Neural crest cell (in vitro differentiated cells): ENCODE results near the gene B3GALT2. TPM values are rescaled to one million over a fixed set of nuclear protein-coding genes. Genes with fewer than 3 reads are reported as not detected.

Source experiments
- DNase-seq: peaks from one replicate; pipeline ENCODE4 v3.0.0; 2021; ENCODE audit warnings: low read depth, mixed read lengths, low spot score
- H3K27ac Mint-ChIP-seq: one replicate; pipeline ENCODE4 v1.8.0; 2021; ENCODE audit warnings: mild to moderate bottlenecking, mixed read lengths; ENCODE audit not compliant: unreplicated experiment
- H3K27me3 Mint-ChIP-seq: 2 replicates; pipeline ENCODE4 v1.8.0; 2021; ENCODE audit warnings: low read depth, mild to moderate bottlenecking, mixed read lengths
- H3K36me3 Mint-ChIP-seq: 2 replicates; pipeline ENCODE4 v1.8.0; 2021; ENCODE audit warnings: low read depth, mild to moderate bottlenecking, mixed read lengths
- H3K4me1 Mint-ChIP-seq: 2 replicates; pipeline ENCODE4 v1.8.0; 2021; ENCODE audit warnings: mixed read lengths
- H3K4me3 Mint-ChIP-seq: one replicate; pipeline ENCODE4 v1.8.0; 2021; ENCODE audit warnings: mild to moderate bottlenecking, mixed read lengths
- H3K9me3 Mint-ChIP-seq: 2 replicates; pipeline ENCODE4 v1.8.0; 2021; ENCODE audit warnings: mixed read lengths
- total RNA-seq: library from RNA; stranded (reverse); gene quantifications from 2 replicates; pipeline ENCODE4 v1.2.1, GENCODE V29; 2021
- TF ChIP-seq, protein P1 (sequence below): fragments of 200-600 bp; sonication (generic); conservative IDR thresholded peaks from 2 replicates; pipeline ENCODE4 v1.5.0; 2021; ENCODE audit warnings: antibody characterized with exemption, mild to moderate bottlenecking

Gene B3GALT2
- total RNA-seq, 1 donor from 2014 or later: 0.84 TPM

DNA sequence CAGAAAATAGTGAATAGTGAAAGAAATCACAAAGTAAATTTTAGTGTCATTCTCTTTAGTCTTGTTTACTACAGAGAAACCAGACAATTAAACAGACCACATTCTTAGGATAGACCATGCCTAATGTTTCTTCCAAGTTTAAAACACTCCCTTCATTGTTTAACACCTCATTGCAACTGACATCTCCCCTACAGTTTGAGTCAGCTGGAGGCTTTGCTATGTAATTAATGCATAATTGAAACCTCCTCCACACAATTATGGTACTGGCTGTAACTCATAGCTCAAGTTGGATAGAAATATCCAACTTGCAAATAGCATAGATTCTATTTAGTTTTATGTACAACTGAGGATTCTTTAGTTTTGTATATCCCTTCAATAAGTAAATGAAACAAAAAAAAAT, 35.2 kb upstream of the B3GALT2 start:
- TF ChIP-seq, protein P1, sequence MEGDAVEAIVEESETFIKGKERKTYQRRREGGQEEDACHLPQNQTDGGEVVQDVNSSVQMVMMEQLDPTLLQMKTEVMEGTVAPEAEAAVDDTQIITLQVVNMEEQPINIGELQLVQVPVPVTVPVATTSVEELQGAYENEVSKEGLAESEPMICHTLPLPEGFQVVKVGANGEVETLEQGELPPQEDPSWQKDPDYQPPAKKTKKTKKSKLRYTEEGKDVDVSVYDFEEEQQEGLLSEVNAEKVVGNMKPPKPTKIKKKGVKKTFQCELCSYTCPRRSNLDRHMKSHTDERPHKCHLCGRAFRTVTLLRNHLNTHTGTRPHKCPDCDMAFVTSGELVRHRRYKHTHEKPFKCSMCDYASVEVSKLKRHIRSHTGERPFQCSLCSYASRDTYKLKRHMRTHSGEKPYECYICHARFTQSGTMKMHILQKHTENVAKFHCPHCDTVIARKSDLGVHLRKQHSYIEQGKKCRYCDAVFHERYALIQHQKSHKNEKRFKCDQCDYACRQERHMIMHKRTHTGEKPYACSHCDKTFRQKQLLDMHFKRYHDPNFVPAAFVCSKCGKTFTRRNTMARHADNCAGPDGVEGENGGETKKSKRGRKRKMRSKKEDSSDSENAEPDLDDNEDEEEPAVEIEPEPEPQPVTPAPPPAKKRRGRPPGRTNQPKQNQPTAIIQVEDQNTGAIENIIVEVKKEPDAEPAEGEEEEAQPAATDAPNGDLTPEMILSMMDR: no peak
- no peak for DNase-seq
- Mint-ChIP-seq H3K4me3 (no peak overlapping the region), H3K27me3 (no peaks in the 10 kb centered on the region), H3K9me3 (peaks cover 20% of the 10 kb centered on the region), H3K36me3 (peaks cover 52% of the 10 kb centered on the region), H3K27ac (no peak overlapping the region), H3K4me1 (peaks cover 24% of the 10 kb centered on the region)

DNA sequence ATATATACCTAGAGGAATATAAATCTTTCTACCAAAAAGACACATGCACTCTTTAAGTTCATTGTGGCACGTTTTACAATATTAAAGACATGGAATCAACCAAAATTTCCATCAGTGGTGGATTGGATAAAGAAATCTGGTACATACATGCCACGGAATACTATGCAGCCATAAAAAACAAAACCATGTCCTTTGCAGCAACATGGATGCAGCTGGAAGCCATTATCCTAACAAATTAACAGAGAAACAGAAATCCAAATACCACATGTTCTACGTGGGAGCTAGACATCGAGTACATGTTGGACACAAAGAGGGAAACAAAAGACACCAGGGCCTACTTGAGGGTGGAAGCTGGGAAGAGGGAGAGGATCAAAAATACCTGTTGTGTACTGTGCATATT, 33.0 kb upstream of the B3GALT2 start:
- H3K27me3 Mint-ChIP-seq: no peaks in the 10 kb centered on the region
- H3K27ac Mint-ChIP-seq: no peak overlapping the region
- H3K4me3 Mint-ChIP-seq: no peak overlapping the region
- TF ChIP-seq, protein P1: no peak
- peaks cover 29% of the 10 kb centered on the region for H3K4me1 Mint-ChIP-seq
- no peak for DNase-seq
- H3K36me3 Mint-ChIP-seq: peaks cover 51% of the 10 kb centered on the region
- peaks cover 11% of the 10 kb centered on the region for H3K9me3 Mint-ChIP-seq

DNA sequence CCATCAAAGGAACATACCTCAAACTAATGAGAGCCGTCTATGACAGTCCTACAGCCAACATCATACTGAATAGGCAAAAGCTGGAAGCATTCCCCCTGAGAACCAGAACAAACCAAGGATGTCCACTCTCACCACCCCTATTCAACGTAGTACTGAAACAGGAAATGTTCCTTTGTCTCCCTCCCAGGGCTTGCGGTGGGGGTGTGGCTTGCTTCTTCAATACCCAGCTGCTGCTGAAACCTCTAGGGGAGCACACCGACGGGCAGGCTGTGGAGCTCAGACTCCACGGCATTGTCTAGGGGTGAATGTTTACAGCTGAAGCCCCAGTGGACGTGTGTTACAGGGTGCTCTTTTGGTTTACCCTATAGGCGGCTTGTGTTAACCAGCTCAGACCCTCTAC, 30.5 kb upstream of the B3GALT2 start:
- Mint-ChIP-seq H3K9me3 (peaks cover 15% of the 10 kb centered on the region), H3K27me3 (no peaks in the 10 kb centered on the region), H3K4me3 (no peak overlapping the region), H3K27ac (no peak overlapping the region), H3K36me3 (peaks cover 57% of the 10 kb centered on the region), H3K4me1 (peaks cover 20% of the 10 kb centered on the region)
- no peak for DNase-seq
- TF ChIP-seq, protein P1: no peak

DNA sequence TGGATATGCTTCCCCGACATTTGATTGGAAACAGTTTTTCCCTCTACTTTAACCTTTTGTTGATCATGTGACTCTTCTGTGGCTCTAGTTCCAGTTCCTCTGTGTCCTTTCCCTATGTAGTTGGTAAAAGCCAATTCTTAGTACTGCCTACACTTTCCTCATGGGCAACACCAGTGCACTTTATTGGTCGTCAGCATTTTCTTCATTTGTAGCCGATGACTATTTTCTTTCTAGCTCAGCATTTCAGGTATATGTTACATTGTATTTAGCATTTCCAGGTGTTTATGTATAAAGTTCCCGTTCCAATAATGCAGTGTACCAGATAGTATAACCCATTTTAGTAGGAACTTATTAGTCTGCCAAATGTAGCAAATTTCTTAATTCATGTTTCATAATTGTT, 27.6 kb upstream of the B3GALT2 start:
- DNase-seq: no peak
- peaks cover 67% of the 10 kb centered on the region for H3K36me3 Mint-ChIP-seq
- H3K4me3 Mint-ChIP-seq: no peak overlapping the region
- H3K9me3 Mint-ChIP-seq: peaks cover 26% of the 10 kb centered on the region
- TF ChIP-seq, protein P1: no peak
- H3K27ac Mint-ChIP-seq: no peak overlapping the region
- H3K4me1 Mint-ChIP-seq: peaks cover 22% of the 10 kb centered on the region
- no peaks in the 10 kb centered on the region for H3K27me3 Mint-ChIP-seq

DNA sequence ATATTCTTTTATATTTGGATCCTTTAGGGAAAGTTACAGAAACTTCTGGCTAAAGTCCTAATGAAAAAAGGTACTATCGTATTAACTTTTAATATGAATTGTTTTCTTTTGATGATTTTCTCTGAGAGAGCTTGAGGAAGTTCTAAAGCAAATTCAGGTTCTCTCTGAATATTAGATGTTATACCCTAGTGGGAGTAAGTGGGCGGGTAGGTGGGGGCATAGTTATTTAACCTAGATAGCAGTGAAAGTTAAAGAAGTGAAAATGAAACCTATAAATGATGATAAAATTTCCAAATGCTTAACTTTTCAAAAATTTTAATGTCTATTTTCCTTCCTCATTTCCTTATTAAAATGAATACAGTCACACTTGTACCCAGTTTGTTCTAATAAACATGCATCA, 26.2 kb upstream of the B3GALT2 start:
- H3K27ac Mint-ChIP-seq: no peak overlapping the region
- H3K4me3 Mint-ChIP-seq: no peak overlapping the region
- no peaks in the 10 kb centered on the region for H3K27me3 Mint-ChIP-seq
- DNase-seq: no peak
- TF ChIP-seq, protein P1: no peak
- H3K4me1 Mint-ChIP-seq: peaks cover 22% of the 10 kb centered on the region
- peaks cover 27% of the 10 kb centered on the region for H3K9me3 Mint-ChIP-seq
- H3K36me3 Mint-ChIP-seq: peaks cover 68% of the 10 kb centered on the region

DNA sequence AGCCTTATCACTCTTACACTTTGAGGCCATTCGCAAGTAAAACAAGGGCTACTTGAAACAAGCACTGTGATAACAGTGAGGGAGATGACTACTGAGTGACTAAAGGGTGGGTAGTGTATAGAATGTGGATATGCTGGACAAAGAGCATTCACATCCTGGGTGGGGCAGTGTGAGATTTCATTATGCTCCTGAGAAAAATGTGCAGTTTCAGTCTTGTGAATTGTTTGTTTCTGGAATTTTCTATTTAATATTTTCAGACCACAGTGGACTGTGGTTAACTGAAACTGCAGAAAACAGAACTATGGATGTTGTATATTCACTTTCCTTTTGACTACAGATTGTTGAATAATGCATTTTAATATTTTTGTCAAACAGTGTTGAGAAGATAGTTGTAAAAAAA, 25.1 kb upstream of the B3GALT2 start:
- no peak overlapping the region for H3K4me3 Mint-ChIP-seq
- no peak for DNase-seq
- no peak overlapping the region for H3K27ac Mint-ChIP-seq
- peaks cover 16% of the 10 kb centered on the region for H3K4me1 Mint-ChIP-seq
- H3K9me3 Mint-ChIP-seq: peaks cover 31% of the 10 kb centered on the region
- H3K36me3 Mint-ChIP-seq: peaks cover 70% of the 10 kb centered on the region
- H3K27me3 Mint-ChIP-seq: no peaks in the 10 kb centered on the region
- TF ChIP-seq, protein P1: no peak
